G401 (cell line): ENCODE measurements around the gene CLSTN2. TPM values are rescaled to one million over a fixed set of nuclear protein-coding genes. Genes with fewer than 3 reads are reported as not detected.

Experiments used
- DNase-seq: peaks from one replicate; pipeline ENCODE4 v3.0.0-alpha.2; 2015; ENCODE audit warnings: low spot score
- in situ Hi-C: cut with HindIII; loops from 2 replicates; pipeline ENCODE4 v1.10.0; 2016; ENCODE audit warnings: low sequenced_read_pairs, mixed read lengths
- total RNA-seq: library from RNA; depleted of rRNA; stranded (reverse); fragments of >200 nt; shearing (Covaris generic); gene quantifications from 2 replicates; pipeline ENCODE4 v1.2.3, GENCODE V29; 2014

The CLSTN2 gene
- total RNA-seq, 1 experiment from 2014 or later = 5.2 TPM

DNA sequence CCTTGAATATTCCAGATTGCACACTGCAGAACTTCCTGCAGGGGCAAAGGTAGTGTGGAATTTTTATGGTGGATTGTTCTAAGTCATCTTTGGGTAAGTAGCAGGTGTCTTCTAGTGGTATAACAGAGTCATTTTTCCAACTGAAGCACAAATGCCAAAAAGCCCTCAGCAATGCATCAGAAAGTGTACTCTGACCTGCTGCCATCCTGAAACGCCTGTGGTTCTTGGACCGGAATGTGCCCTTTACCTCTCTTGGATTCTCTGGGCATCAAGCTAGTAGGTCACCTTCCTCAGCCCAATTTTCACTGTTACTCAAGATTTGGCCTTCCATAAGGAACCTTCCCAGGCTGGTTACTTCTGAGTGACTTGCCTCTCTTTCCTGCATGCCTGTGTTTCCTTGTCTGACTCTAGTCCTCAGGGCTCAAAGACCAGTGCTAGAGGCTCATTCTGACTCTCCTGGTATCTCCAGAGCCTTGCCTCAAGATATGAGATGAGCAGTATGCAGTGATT lies 4.8 kb downstream of the CLSTN2 start:
- DNase-seq = no peak
- in situ Hi-C loops = no loop called here

DNA sequence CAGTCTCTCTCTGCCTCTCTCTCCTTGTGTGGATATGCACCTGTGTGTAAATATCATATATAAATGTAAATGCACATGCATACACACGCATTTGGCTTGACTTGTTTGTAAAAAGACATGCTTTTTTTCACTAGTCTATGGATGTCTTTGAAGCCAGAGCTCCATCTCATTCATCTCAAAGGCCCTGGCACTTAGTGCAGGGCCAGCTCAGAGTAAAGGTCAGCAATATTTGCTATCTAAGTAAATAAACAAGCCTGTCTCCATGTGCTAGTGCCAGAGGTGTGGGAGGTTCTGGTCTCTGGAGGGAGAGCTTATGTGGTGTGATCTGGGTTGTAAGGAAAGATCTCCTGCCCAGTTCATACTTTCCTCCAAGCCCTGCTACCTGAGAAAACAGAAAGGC lies 5.6 kb downstream of the CLSTN2 start:
- in situ Hi-C loops = no loop called here
- no peak for DNase-seq

DNA sequence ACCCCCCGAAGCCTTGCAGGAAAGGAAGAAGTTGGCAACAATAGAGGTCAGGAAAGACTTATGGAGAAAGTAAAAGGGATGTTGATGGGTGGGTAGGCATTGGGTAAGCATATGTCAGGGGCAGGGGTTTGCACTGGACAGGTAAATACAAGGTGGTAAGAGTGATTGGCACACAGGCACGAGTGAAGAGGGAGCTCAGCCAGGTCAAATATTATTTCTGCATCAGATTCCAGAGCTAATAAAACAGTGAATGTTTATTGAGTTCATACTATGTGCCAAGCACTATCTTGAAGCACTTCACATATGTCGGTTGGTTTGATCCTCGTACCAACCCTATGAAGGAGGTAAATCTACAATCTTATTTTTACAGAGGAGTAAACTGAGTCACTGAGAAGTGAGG lies 6.6 kb downstream of the CLSTN2 start:
- no peak for DNase-seq
- in situ Hi-C loops = no loop called here

DNA sequence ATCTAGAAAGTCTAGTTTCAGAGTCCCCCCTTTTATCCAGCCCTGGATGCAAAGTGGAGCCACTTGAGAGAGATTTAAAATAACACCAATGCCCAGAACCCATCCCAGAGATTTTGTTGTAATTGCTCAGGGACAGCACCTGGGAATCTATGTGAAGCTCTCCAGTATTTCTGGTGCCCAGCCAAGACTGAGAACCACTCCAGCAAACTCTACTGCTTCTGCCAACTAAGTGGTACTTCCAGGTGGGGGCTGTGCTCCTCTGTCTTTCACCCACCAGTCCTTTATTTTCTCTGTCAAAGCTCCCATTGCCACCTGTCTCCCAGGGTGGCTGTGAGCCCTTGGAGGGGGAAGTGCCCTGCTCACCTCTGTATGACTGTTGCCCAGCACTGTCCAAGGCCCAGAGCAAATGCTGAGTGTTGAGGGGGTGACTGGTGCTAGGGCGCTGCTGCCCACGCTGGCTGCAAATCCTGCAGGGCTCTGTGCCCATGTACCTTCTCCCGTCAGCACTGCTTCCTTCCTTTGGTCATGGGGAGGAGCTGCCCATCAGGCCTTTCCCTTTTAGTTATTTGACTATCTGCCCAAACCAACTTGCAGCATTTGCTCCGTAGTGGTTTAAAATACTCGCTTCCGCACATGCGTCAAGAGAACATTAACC lies 9.4 kb downstream of the CLSTN2 start:
- no peak for DNase-seq
- in situ Hi-C loops = no loop called here

DNA sequence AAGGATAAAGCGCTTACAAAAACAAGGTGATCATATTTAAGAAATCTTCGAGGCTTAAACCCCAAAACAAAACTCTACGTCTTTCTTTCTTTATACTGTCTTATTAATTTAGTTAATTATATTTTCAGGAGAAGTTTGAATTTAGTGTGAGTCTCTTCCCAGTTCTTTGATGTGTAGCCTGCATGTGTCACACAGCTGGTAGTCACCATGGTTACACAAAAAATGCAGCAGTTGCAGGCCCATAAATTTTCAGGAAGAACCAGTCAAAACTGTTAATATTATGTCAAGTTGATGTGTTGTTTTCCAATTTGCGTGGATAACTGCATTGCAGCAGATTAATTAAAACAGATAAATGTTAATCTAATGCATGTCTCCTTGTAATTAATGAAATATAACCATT lies 10.4 kb downstream of the CLSTN2 start:
- in situ Hi-C loops = no loop called here
- DNase-seq = no peak

DNA sequence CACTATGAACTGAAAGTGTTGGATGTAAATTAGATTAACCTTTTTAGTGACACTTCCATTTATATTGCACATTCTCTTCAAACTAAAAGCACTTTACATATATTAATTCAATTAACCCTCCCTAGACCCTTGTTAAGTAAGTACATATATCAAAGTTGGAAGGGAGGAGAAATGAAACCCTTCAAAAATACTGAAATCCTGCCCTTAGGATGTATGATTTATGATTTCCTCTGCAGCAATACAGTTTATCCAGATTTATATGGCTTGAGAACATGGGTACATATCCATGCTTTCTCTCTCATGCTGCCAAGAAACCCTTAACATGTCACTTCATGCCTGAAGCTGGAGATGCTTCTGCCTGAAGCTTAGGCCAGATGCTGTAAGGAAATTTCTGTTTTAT lies 11.0 kb downstream of the CLSTN2 start:
- in situ Hi-C loops = no loop called here
- no peak for DNase-seq

DNA sequence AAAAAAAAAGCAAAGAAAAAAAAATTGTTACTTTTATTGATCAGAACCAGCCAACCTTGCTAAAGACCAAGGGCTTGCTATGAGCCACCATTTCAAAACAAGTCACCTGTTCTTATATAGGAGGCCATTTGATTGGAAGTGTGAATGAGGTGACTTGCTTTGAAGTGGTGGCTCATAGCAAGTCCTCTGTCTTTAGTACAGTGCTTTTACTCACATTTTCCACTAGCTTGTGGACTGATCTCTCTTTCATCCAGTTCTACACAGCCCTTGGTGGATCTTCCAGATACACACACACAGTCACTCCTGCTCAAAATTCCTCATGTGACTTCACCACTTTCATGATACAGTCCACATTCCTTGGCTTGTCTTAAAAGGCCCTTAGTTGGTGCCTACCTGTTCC lies 13.5 kb downstream of the CLSTN2 start:
- no peak for DNase-seq
- in situ Hi-C loops = no loop called here

DNA sequence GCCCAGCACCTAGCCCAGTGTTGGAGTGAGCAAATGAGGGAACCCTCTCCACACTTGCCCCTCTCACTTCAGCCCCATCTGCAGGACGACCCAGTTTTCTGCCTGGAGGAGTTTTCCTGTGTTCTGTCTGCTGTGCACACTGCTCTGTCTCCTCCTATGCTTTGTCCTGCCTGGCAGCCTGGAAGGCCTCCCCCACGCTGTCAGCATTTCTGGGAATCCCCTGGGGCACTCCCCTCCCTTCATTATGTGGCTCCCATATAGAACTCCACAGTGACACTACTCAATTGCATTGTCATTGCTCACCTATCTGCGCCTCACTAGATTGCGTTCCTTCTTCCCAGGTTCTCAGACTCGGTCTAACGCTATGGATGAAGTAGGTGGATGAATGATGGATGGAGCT lies 13.9 kb downstream of the CLSTN2 start:
- in situ Hi-C loops = no loop called here
- DNase-seq = no peak

DNA sequence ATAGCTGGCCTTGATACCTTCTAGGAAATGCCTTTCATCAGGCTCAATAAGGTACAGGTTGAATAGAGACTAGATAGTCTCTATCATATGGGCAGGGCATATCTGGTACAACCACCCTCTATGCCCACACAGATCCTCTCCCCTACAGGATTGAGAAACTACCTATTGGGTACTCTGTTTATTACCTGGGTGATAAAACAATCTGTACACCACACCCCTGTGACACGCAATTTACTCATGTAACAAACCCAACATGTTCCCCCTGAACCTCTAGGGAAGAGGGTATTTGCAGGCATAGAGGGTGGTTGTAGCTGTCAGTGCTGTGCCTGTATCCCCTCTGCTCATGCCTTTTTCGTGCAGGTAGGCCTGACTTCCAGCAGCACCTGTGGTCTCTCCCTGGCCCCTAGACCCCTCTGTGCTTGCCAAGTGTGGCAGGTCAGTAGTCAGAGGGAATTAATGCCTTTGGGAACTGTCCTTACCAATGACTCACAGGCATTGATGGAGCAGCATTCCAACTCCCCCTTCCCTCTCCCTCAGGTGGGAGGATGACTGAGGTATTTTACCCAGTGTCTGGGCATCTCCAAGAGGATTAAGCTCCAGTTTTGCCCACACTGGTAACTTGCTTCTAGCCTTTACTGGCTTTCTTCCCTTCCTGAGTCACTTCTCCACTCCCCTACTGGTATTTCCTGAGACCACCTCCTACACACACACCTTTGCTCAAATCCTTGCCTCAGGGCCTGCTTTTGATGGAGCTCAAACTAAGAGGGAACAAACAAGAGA lies 18.3 kb downstream of the CLSTN2 start:
- no peak for DNase-seq
- in situ Hi-C loops = no loop called here

DNA sequence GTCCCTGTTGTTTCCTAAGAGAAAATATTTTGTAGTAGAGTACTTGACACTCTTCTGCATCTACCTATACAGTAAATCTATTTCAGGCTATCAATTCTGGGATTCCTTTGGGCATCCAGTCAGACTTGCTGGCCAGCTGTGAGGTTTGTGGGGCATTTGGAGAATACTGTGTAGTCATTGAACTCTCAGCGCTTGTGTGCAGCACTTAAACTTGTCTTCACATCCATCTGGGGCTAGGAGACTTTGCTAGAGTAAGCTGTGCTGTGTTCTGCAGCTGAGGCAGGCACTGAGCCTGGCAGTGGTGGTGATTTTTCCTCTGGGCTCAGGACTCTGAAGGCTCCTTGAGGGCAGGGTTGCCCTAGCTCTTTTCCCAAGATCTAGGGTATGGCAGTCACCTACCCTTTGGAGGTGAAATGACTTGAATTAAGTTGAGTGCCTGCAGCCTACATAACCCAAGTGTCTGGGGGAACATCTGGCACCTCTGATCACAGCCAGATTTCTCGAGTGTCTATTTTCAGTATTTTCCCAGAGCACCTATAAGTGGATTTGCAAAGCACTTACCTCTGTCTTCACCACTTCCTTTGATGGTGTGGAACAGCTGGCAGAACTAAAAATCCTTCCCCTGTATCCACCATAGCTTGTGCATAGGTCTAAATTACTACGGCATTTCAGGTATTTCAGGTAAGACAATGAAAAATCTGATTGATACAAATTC lies 19.3 kb downstream of the CLSTN2 start:
- DNase-seq = no peak
- in situ Hi-C loops = no loop called here

DNA sequence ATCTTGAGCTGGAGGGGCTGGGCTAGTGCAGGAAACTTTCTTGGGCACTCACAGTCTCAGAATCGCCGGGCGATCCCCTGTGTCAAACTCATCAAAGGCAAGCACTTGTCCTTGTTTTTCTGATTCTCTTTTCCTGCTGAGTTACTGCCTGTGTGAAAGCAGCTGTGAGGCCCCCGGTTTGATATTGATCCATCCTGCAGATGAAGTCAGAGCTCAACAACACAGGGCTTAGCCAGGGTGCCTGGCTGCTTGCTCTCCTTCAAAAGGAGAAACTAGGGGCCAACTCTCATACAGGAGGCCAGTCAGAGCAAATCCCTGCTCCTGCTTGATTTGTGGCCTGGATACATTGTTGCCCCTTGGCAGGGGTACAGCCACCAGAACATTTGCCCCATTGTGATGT lies 22.9 kb downstream of the CLSTN2 start:
- in situ Hi-C loops = no loop called here
- no peak for DNase-seq

DNA sequence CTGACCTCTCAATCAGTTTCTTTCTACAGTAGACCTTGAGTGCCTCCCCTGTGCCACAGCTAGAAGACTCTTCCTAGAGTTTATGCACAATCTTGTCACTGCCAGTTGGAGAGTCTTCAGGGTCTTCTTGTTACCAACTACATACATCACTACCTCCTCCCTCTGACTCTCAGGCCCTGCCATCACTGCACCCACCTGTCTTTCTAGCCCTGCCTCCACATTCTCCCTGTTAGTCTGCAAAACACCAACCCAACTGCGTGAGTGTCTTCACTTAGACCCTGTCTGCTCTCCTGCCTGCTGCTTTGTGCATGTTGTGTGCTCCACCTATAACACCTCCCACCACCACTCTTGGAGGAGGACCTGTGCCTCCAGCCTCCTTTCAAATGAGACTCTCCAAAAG lies 34.4 kb downstream of the CLSTN2 start:
- DNase-seq = no peak
- in situ Hi-C loops = no loop called here

DNA sequence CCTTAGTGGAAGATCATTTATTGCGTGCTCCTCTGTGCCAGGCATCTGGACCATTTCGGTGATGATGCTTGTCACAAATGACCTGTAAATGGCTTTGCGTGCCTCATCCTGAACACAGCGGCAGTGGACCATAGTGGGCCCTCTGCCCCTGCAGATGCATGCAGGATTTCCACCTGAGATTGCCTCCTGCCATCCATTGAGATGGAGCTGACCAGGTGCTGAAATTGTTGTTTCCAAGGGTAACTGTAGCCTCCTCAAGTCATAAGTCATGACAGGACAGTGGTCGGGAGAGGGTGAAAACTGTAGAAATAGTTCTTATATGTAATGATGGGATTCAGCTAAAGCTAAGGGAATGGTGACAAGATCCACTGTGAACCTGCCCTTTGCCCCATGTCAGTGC lies 35.5 kb downstream of the CLSTN2 start:
- DNase-seq = no peak
- in situ Hi-C loops = no loop called here

DNA sequence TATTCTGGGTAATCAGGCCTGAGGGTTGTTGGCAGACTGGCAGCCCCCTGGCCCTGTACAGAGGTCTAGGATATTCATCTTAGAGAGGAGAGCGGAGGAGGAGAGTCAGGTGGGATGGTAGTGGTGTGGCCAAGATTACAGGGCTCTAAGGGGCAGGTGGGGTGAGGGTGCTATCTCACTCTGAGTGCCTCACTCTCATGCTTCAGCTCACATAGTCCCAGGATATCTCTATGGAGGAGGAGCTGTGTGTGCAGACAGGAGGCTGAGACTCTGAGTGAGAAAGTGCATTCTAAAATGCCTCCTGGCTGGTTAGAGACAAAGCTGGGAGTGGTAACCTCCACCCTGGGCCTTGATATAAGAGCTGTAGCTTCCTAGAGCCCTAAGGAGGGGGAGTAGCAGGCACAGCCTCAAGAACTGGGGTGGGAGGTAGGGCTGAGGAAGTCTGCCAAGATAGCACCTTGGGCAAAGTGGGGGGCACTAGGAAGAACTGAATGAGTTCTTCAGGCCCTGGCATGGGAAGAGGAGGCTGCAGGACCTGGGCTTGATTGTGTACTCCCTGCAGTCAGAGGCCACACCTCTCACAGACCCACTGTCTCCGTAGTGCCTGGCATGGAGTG lies 39.9 kb downstream of the CLSTN2 start:
- no peak for DNase-seq
- in situ Hi-C loops = no loop called here

DNA sequence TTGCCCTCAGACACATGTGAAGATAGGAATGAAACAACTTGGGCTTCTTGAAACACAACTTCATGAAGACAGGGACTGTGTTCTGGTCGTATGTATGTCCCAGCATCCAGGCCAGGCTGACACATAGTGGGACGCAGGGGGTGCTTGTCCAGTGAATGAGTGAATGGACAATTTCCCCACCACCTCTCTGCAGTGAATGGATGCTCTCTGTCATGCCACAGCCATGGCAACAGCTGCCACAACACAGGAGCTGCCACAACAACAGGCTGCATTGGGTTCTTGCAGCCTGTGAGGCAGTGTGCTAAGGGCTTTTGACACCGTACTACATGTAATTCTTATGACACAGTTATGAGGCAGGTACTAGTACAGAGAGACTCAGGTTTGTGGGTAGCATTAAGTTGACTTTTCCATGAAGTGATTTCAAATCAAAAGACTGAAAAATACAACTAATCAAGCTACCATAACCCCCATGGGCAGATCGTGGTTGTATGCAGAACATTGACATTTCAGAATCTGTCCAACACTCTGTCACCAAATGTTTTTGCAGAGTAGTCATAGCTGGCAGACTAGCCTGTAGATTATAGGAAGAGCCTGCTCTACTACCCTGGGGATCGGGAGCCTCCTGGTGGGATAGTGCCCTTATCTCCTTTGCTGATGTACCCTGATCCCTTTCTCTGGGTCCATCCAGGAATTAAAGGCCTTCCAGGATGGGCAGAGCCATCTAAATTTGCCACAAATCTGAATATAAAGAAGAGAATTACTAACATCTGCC lies 40.8 kb downstream of the CLSTN2 start:
- in situ Hi-C loops = no loop called here
- DNase-seq = no peak

DNA sequence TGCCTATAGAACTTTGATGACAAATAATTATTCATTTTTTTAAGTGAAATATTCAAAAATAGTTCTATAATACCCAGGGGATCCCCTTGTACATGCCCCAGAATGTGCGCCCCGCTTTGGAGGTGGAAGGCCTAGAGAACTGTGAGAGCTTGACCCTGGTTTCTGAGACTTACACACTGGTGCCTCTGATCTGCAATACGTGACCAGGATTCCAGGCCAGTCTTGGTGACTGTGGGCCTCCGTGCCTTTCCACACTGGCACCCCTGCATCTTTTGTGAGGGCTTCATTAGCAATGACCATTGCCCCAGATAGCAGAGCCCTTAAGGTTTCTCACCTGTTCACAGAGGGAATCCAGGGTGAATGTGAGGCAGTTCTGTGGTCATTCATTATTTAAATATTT lies 44.0 kb downstream of the CLSTN2 start:
- in situ Hi-C loops = no loop called here
- no peak for DNase-seq

DNA sequence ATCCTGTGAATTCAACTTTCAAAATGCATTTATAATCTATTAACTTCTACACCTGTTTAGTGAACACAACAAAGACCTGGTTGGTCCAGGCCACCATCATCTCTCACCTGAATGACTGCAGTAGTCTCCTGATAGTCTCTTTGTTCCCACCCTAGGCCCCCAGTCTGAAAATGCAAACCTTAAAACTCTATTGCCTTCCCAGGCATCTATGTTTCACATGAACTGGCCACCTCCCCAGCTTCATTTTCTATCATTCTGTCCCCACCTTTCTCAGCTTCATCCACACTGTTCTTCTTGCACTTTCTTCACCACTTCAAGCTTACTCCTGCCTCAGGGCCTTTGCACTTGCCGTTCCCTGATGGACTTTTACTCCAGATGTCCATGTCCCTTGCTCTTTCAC lies 45.0 kb downstream of the CLSTN2 start:
- DNase-seq = no peak
- in situ Hi-C loops = no loop called here

DNA sequence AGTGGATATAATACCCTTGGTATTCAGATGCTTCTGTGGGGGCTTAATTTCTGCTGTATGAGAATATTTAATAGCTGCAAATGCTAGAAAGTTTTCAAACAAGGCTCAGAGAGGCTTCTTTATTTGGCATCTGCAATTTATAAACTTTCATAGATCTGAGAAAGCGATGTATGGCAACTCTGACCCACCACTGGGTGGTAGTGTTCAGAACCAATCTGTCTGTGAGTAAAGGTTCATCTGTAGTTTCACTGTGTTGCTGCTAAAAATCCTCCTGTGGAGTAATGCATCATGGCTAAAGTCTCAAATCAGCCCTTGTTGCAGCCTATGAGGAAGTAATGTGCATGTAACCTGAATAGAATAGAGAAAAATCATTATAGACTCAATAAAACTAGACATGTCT lies 47.4 kb downstream of the CLSTN2 start:
- no peak for DNase-seq
- in situ Hi-C loops = no loop called here

DNA sequence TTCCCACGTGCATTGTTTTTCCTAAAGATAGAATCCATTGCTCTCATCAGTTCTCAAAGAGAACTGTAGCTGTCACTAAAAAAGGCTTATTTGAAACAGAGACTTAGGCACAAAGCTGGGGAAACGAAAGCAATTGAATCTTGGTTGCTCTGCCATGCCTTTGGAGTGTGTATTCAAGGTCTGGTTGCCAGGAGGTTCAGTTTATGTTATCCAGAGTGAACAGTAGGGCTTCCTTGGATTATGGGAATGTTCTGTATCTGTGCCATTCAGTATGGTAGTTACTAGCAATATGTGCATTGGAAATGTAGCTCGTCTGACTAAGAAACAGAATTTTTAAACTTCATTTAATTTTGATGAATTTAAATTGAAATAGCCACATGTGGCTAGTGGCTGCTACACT lies 50.6 kb downstream of the CLSTN2 start:
- no peak for DNase-seq
- in situ Hi-C loops = no loop called here
